ENCODE measurements around the gene SERGEF.

GRCh38 chr11:17986711-17987220, 26.1 kb downstream of the SERGEF start:
- no peak for TF ChIP-seq GATA2 (IDR thresholded peaks at IDR 0.05; ENCODE audit: low read depth, low read length)
- TF ChIP-seq GATA3 (IDR thresholded peaks at IDR 0.05; ENCODE audit: low read depth, low read length) = no peak

Data from SH-SY5Y (cell line).